G401 (cell line): ENCODE data around the gene RARA. TPM values are rescaled to one million over a fixed set of nuclear protein-coding genes. Genes with fewer than 3 reads are reported as not detected.
"Not testable (repeated sequence)": the region's sequence is repeated elsewhere in the genome, so short reads cannot be mapped to it uniquely, and the experiment has no call there.

Source experiments
- DNase-seq: peaks from one replicate; pipeline ENCODE4 v3.0.0-alpha.2; 2015; ENCODE audit warnings: low spot score
- in situ Hi-C: cut with HindIII; loops from 2 replicates; pipeline ENCODE4 v1.10.0; 2016; ENCODE audit warnings: low sequenced_read_pairs, mixed read lengths
- total RNA-seq: library from RNA; depleted of rRNA; stranded (reverse); fragments of >200 nt; shearing (Covaris generic); gene quantifications from 2 replicates; pipeline ENCODE4 v1.2.3, GENCODE V29; 2014

Gene RARA
- total RNA-seq, 1 experiment from 2014 or later, result 11.8 TPM

- in situ Hi-C loops, result no loop called here
These were observed 13.2 kb upstream of the RARA start for GRCh38 chr17:40295488-40296436.

GRCh38 chr17:40297511-40297910, 11.5 kb upstream of the RARA start:
- in situ Hi-C loops, result no loop called here
- DNase-seq, result no peak

More at GRCh38 chr17:40295488-40296436, 13.2 kb upstream of the RARA start:
- no peak for DNase-seq

- DNase-seq, result no peak
- in situ Hi-C loops, result no loop called here
These were observed 10.3 kb upstream of the RARA start for GRCh38 chr17:40298726-40299125.

- in situ Hi-C loops, result not testable (repeated sequence)
These were observed 9.7 kb upstream of the RARA start for GRCh38 chr17:40299159-40299757.

GRCh38 chr17:40301315-40301714, 7.7 kb upstream of the RARA start:
- in situ Hi-C loops, result loop anchor here (25.0 kb wide), 1 partner anchor 239 kb away; the partner anchor contains the start of genes MED24 and THRA

More at GRCh38 chr17:40299159-40299757, 9.7 kb upstream of the RARA start:
- not testable (repeated sequence) for DNase-seq

GRCh38 chr17:40303009-40303657, 5.8 kb upstream of the RARA start:
- peak; percentile 82 for DNase-seq
- in situ Hi-C loops, result loop anchor here (25.0 kb wide), 1 partner anchor 241 kb away; the partner anchor contains the start of genes MED24 and THRA

More at GRCh38 chr17:40301315-40301714, 7.7 kb upstream of the RARA start:
- DNase-seq, result no peak

GRCh38 chr17:40303708-40304551, 5.0 kb upstream of the RARA start:
- DNase-seq, result no peak
- in situ Hi-C loops, result loop anchor here (25.0 kb wide), 1 partner anchor 242 kb away; the partner anchor contains the start of genes MED24 and THRA

- in situ Hi-C loops, result loop anchor here (25.0 kb wide), 1 partner anchor 242 kb away; the partner anchor contains the start of genes MED24 and THRA
- not testable (repeated sequence) for DNase-seq
These were observed 4.5 kb upstream of the RARA start for GRCh38 chr17:40304552-40304863.

- in situ Hi-C loops, result loop anchor here (25.0 kb wide), 1 partner anchor 243 kb away; the partner anchor contains the start of genes MED24 and THRA
These were observed 4.1 kb upstream of the RARA start for GRCh38 chr17:40304866-40305265.

GRCh38 chr17:40306395-40306794, 2.6 kb upstream of the RARA start:
- in situ Hi-C loops, result loop anchor here (25.0 kb wide), 1 partner anchor 244 kb away; the partner anchor contains the start of genes MED24 and THRA
- no peak for DNase-seq

More at GRCh38 chr17:40304866-40305265, 4.1 kb upstream of the RARA start:
- not testable (repeated sequence) for DNase-seq

- in situ Hi-C loops, result loop anchor here (25.0 kb wide), 1 partner anchor 245 kb away; the partner anchor contains the start of genes MED24 and THRA
- no peak for DNase-seq
These were observed 1.8 kb upstream of the RARA start for GRCh38 chr17:40307001-40307730.

- DNase-seq, result no peak
- in situ Hi-C loops, result loop anchor here (25.0 kb wide), 1 partner anchor 245 kb away; the partner anchor contains the start of genes MED24 and THRA
These were observed 1.2 kb upstream of the RARA start for GRCh38 chr17:40307740-40308239.

GRCh38 chr17:40309949-40310510, 1.1 kb downstream of the RARA start:
- peak; percentile 89 for DNase-seq
- in situ Hi-C loops, result loop anchor here (25.0 kb wide), 1 partner anchor 248 kb away; the partner anchor contains the start of genes MED24 and THRA

- in situ Hi-C loops, result loop anchor here (25.0 kb wide), 1 partner anchor 249 kb away; the partner anchor contains the start of genes MED24 and THRA
- peak; percentile 94 for DNase-seq
These were observed 2.0 kb downstream of the RARA start for GRCh38 chr17:40310882-40311391.

- peak; percentile 59 for DNase-seq
- in situ Hi-C loops, result loop anchor here (25.0 kb wide), 1 partner anchor 249 kb away; the partner anchor contains the start of genes MED24 and THRA
These were observed 2.6 kb downstream of the RARA start for GRCh38 chr17:40311575-40311974.

- in situ Hi-C loops, result loop anchor here (25.0 kb wide), 1 partner anchor 250 kb away; the partner anchor contains the start of genes MED24 and THRA
- peak; percentile 68 for DNase-seq
These were observed 3.3 kb downstream of the RARA start for GRCh38 chr17:40312131-40312731.
